Measurements from ENCODE around the gene TNIP1.

TNIP1 gene

DNA sequence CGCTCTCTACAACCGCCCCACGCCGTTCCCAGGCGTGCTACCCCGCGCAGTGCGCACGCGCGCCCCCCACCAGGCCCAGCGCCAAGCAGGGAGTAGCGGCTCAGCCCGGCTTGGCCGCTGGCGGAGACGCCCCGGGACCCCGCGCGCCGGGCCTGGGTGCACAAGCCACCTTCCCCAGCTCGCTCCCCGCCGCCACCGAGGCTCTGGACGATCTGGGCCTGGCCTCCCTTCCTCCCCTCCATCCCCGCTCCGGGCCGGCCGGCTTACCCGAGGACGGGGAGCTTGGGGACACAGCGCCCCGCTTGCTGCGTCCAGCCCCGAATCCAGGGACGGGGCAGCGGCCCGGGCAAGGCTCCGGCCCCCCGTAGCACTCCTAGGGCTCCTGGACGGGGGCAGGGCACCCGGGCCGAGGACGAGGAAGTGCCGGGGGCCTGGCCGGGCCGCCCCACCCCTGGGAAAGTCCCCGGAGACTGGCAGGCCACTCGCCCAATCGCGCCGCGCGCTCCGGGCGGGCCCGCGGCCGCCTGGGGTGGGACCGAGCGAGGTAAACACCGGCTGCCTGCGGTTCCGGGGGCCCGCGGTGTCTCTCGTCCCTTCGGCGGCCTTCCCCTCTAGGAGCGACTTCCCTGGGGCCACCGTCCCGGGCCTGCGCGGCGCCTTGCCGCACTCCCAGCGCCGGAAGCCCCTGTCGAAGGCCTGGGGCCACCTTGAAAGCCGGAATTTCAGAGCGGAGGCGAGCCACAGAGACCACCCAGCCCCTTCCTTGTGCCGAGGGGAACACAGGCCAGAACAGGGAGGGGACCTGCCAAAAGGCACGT, at the start of gene TNIP1:
TSS of gene TNIP1 (minus strand) at position 422 of the 818 bp plus-strand sequence. CDS start 15,939 bp downstream, outside the sequence.
- ATAC-seq = peak; percentile 86
- peak; percentile 97 to 98 for DNase-seq
- no peaks in the 10 kb centered on the region for H3K27me3 Mint-ChIP-seq

DNA sequence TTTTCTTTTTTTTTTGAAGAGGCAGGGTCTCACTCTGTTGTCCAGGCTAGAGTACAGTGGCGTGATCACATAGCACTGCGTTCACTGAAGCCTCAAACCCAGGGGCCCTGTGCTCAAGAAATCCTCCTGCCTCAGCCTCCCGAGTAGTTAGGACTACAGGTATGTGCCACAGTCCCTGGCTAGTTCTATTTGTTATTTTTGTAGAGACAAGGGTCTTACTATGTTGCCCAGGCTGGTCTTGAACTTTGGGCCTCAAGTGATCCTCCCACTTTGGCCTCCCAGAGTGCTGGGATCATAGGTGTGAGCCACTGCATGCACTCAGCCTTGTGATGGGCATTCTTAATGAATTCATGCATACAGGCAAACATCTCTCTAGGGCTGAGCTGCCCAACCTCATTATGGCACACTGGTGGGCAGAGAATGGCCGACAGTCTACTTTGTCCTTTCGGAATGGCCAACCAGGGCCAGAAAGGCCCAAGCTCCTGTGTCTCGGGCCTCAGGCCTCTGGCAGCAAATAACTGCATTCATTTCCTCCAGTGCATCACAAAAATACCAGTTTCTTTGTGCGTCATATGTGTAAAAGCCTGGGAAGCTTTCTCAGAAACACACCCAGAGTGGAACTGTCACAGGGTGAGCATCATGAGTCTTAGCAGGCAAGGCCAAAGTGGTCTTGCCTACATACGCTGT, 49.5 kb upstream of the TNIP1 start:
- Mint-ChIP-seq H3K9me3 (no peaks in the 10 kb centered on the region), H3K4me3 (no peak overlapping the region), H3K4me1 (peaks cover 92% of the 10 kb centered on the region), H3K27ac (peak overlapping the region; percentile 47 to 54), H3K27me3 (no peaks in the 10 kb centered on the region)
- ATAC-seq = no peak
- no peak for DNase-seq

More for the DNA sequence above, at the start of gene TNIP1:
- Mint-ChIP-seq H3K9me3 (no peaks in the 10 kb centered on the region), H3K27ac (peak within 1 kb of the TSS; percentile 66 to 92), H3K4me3 (peak within 1 kb of the TSS; percentile 89 to 91), H3K4me1 (peaks cover 81% of the 10 kb centered on the region)

DNA sequence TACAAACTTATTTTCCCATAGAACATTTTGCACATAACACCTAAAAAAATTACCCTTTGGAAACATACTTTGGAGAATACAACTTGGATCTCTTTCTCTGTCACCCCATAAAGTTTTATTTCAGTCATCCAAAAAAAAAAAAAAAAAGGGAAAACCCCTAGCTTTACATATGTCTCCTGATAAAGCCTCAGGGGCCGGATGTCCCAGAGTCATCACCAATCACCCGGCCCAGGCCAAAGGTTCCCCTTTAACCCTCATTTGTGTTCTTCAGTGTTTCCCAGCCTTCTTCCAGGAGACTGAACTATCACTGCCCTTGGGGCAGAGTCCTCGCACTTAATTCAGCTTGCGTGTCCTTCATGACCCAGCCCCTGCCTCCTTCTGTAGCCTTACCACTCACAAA, 48.0 kb upstream of the TNIP1 start:
- H3K9me3 Mint-ChIP-seq = no peaks in the 10 kb centered on the region

GRCh38 chr5:151127926-151128325, 47.1 kb upstream of the TNIP1 start:
- H3K4me1 Mint-ChIP-seq = peaks cover 98% of the 10 kb centered on the region
- ATAC-seq (no peak), DNase-seq (no peak)
- H3K27ac Mint-ChIP-seq = peak overlapping the region; percentile 4 to 38
- H3K27me3 Mint-ChIP-seq = no peaks in the 10 kb centered on the region
- peak overlapping the region in 1 of 2 donors; percentile 32 for H3K4me3 Mint-ChIP-seq
- no peaks in the 10 kb centered on the region for H3K9me3 Mint-ChIP-seq

More for the DNA sequence above, 48.0 kb upstream of the TNIP1 start:
- ATAC-seq (no peak), DNase-seq (no peak)
- Mint-ChIP-seq H3K27ac (no peak overlapping the region), H3K27me3 (no peaks in the 10 kb centered on the region), H3K4me3 (no peak overlapping the region), H3K4me1 (peaks cover 93% of the 10 kb centered on the region)

DNA sequence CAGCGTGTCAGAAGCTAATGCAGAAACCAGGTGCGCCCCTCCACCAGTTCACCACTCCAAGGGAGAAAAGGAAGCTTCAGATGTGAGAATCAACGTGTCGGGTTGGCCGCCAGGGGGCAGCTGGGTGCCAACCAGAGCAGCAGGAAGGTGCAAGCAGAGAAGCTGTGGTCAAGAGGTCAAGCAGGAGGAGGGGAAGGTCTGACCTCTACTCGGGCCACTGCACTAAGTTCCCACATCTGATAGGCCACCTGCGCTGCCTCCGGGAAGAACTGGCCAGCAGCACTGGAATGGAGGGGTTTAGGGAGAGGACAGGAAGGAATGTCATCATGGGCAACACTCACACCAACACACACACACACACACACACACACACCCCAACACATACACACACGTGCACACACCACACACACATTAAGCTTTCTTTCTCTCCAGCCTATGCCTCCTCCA, 45.4 kb upstream of the TNIP1 start:
- DNase-seq = peak; percentile 62 to 72
- Mint-ChIP-seq H3K27me3 (no peaks in the 10 kb centered on the region), H3K4me3 (peak overlapping the region; percentile 2 to 34), H3K27ac (peak overlapping the region; percentile 87 to 96), H3K9me3 (no peaks in the 10 kb centered on the region), H3K4me1 (peaks cover 92% of the 10 kb centered on the region)
- ATAC-seq = peak; percentile 47

DNA sequence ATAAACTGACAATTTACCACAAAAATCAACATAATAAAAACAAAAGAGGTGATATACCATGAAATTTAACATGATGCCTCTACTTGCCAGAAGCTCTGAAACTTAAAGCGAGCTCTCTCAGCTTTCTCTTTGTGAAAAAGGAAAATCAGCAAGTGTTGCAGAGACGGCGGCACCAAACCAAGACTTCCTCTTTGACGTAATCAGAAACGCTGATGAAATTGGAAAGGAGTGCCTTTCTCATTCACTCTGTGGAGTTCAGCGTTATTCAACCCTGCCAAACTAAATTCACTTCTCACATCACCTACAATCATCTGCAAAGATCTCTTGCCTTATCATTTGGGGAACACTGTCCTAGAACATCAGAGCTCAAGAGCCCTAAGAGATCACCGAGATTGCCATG, 44.6 kb upstream of the TNIP1 start:
- H3K27me3 Mint-ChIP-seq = no peaks in the 10 kb centered on the region
- ATAC-seq (peak; percentile 55), DNase-seq (peak; percentile 31 to 50)
- H3K9me3 Mint-ChIP-seq = no peaks in the 10 kb centered on the region
- peak overlapping the region; percentile 47 to 84 for H3K4me3 Mint-ChIP-seq
- peak overlapping the region; percentile 87 to 96 for H3K27ac Mint-ChIP-seq
- peaks cover 84% of the 10 kb centered on the region for H3K4me1 Mint-ChIP-seq

DNA sequence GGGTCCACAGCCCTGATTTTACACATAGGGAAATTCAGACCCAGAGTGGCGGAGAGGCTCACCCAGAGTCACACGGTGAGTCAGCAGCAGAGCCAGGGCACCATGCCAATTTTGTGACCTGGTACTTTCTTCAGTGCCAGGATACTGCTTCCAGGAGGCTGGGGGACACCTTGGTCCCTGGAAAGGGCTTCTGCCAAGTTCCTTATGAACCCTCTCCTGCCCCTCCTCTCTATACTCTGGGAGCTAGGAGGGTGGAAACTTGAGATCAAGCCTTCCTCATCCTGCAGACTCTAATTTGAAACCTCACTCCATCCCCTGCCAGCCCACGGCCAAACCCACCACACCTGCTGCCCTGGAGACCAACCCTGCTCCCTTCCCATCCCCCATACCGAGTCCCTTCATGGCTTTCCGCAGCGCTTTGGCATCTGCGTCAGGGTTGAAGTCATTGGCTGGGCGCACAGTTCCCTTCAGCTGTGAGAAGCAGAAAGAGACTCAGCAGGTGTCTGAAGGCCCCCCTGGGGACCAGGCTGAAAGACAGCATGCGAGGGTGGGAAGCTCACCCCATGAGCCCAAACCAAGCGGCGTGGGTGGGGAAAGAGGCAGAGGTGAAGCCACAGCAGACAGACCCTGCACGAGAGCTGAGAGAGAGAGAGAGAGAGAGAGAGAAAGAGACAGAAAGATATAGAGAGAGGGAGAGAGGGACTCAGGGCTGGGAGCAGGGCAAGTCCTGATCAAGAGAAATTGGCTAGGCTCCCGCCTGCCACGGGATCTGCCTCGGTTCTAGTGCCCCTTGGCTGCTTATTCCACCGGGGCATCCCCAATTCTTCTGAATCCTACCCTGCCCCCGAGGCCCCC, 43.3 kb upstream of the TNIP1 start:
- no peaks in the 10 kb centered on the region for H3K9me3 Mint-ChIP-seq
- DNase-seq (peak; percentile 67 to 70), ATAC-seq (peak; percentile 73)
- peak overlapping the region; percentile 77 to 84 for H3K4me3 Mint-ChIP-seq
- peaks cover 72% of the 10 kb centered on the region for H3K4me1 Mint-ChIP-seq
- H3K27me3 Mint-ChIP-seq = no peaks in the 10 kb centered on the region
- H3K27ac Mint-ChIP-seq = peak overlapping the region; percentile 96 to 98

- Mint-ChIP-seq H3K4me3 (no peak overlapping the region), H3K27ac (no peak overlapping the region)
Observed at GRCh38 chr5:151122828-151123227, 42.0 kb upstream of the TNIP1 start.

DNA sequence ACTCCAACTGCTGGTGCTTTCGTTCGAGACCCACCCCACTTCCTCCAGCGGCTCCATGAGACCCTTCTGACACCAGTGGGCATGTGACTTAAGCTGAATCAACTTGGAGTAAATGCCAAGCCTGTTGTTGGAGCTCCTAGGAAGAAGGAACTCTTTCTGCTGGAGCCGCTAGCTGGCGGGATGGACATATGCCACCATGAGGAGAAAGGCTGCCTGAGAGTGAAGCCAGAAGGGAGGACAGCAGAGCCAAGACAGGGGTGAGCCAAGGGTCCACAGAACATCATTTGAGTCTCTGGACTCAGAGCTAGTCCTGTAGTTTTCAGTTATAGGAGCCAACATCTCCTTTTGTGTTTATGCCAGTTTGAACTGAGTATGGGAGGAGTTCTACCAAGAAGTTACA, 40.8 kb upstream of the TNIP1 start:
- Mint-ChIP-seq H3K27me3 (no peaks in the 10 kb centered on the region), H3K27ac (no peak overlapping the region), H3K4me1 (peaks cover 56% of the 10 kb centered on the region), H3K4me3 (no peak overlapping the region), H3K9me3 (no peaks in the 10 kb centered on the region)
- ATAC-seq (no peak), DNase-seq (no peak)

More at GRCh38 chr5:151122828-151123227, 42.0 kb upstream of the TNIP1 start:
- ATAC-seq = no peak
- Mint-ChIP-seq H3K27me3 (no peaks in the 10 kb centered on the region), H3K4me1 (peaks cover 60% of the 10 kb centered on the region), H3K9me3 (no peaks in the 10 kb centered on the region)
- DNase-seq = no peak

GRCh38 chr5:151121095-151121494, 40.3 kb upstream of the TNIP1 start:
- Mint-ChIP-seq H3K4me1 (peaks cover 50% of the 10 kb centered on the region), H3K27me3 (no peaks in the 10 kb centered on the region), H3K27ac (peak overlapping the region; percentile 31 to 58), H3K9me3 (no peaks in the 10 kb centered on the region), H3K4me3 (no peak overlapping the region)
- no peak for DNase-seq
- ATAC-seq = no peak

DNA sequence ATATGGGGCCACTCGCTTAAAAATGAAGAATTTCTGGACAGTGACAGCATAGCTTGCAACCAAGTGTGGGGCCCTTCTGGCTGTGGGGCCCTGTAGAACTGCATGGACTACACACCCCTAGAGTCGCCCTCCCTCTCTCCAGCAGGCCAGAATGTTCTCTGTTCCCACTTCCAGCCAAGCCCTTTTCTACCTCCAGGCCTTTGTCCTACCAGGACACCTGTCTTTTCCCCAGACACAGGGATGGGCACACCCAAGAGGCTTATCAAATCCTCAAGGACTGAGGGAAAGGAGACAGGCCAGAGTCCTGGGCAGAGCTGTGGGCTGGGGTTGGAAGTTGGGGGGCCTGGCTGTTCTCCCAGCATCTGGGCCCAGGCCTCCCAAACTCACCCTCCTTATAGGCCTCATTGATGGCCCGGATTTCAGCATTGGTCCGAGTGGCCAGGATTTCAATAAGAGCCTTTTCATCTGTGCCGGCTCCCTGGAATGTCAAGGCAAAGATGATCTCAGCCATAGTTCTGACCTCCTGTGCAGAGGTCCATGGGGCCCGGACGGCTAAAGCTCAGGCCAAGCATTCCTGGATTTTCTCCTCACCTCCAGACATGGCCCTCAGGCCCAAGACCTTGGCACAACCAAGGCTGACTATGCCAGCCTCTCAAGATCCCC, 38.2 kb upstream of the TNIP1 start:
- Mint-ChIP-seq H3K4me3 (no peak overlapping the region), H3K27ac (peak overlapping the region; percentile 69 to 88), H3K9me3 (no peaks in the 10 kb centered on the region), H3K27me3 (no peaks in the 10 kb centered on the region), H3K4me1 (peaks cover 37% of the 10 kb centered on the region)
- DNase-seq (no peak), ATAC-seq (no peak)

- no peak overlapping the region for H3K27ac Mint-ChIP-seq
- peak; percentile 63 for ATAC-seq
- peaks cover 16% of the 10 kb centered on the region for H3K4me1 Mint-ChIP-seq
Observed at GRCh38 chr5:151115272-151115905, 34.6 kb upstream of the TNIP1 start.

DNA sequence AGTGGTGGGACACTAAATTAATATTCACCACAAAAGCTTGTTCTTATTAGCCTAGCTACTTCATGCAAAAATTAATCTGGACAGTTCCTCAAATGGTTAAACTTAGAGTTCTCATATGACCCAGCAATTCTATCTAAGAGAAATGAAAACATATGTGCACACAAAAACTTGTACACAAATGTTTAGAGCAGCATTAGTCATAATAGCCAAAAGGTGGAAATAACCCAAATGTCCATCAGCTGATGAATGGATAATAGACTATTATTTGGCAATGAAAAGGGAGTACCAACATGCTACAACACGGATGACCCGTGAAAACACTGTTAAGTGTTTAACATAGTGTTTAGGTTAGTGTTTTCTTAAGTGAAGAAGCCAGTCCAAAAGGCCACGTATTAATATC, 32.8 kb upstream of the TNIP1 start:
- ATAC-seq (no peak), DNase-seq (no peak)
- H3K27ac Mint-ChIP-seq = peak overlapping the region in 1 of 2 donors; percentile 78
- no peak overlapping the region for H3K4me3 Mint-ChIP-seq
- H3K4me1 Mint-ChIP-seq = peaks cover 16% of the 10 kb centered on the region
- no peaks in the 10 kb centered on the region for H3K9me3 Mint-ChIP-seq
- H3K27me3 Mint-ChIP-seq = no peaks in the 10 kb centered on the region

More at GRCh38 chr5:151115272-151115905, 34.6 kb upstream of the TNIP1 start:
- Mint-ChIP-seq H3K27me3 (no peaks in the 10 kb centered on the region), H3K9me3 (no peaks in the 10 kb centered on the region), H3K4me3 (no peak overlapping the region)
- DNase-seq = peak; percentile 58 to 68

DNA sequence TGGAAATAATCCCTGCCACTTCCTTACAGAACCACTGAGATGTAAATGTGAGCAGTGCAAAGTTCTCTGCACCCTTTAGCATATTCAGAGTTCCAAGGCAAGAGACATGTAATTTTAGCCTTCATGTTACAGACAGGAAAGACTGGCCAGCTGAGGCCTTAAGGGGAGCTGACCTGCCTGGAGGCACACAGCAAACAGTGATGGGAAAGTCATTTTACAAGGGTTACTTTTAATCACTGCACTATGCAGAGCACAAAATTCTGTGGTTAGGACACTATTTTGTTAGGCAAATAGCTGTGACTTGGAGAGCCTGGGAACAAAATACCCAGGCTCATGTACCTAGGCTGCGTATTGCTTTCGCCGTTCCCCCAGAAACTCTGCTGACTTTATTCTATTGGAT, 30.2 kb upstream of the TNIP1 start:
- Mint-ChIP-seq H3K27ac (no peak overlapping the region), H3K4me3 (no peak overlapping the region), H3K4me1 (peaks cover 9% of the 10 kb centered on the region), H3K27me3 (no peaks in the 10 kb centered on the region), H3K9me3 (no peaks in the 10 kb centered on the region)
- ATAC-seq (no peak), DNase-seq (no peak)
